ENCODE data around the gene UPP1. TPM values are rescaled to one million over a fixed set of nuclear protein-coding genes. Genes with fewer than 3 reads are reported as not detected.

The UPP1 gene
- total and polyA plus RNA-seq, 2 of the 13 experiments (the other 11 are each of a cell fraction or from before 2014, with no cell fraction given): 5.7 to 9.8 TPM

DNA sequence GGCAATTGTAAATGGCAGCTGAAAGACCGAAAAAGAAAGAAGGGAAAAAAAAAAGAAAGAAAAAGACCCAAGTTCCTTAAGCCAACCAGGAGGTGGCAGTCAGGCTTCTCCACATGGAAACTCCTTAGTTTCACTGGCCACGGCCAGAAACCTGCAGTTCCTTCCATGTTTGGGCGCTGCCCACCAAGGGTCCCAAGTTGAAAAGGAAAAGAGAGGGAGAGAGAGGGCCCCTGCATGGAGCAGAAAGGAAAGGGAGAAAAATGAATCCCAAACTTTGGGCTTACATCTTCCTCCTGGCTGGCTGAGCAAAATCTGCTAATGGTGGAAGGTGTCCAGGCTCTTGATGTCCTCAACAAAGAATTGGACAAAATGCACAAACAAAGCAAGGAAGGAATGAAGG is 50.4 kb downstream of the UPP1 start:
- DNase-seq (ENCODE audit: low spot score): peak; percentile 72
- TF ChIP-seq ZNF251 (CRISPR knock-in tag; IDR thresholded peaks at IDR 0.05) (no peak), ZNF850 (CRISPR knock-in tag; conservative IDR thresholded peaks at IDR 0.05) (0 out of 2 replicates have a peak, but pooled peaks have one; percentile 69), SNAPC2 (CRISPR knock-in tag; IDR thresholded peaks at IDR 0.05) (0 out of 2 replicates have a peak, but pooled peaks have one; percentile 18), ZNF644 (CRISPR knock-in tag; IDR thresholded peaks at IDR 0.05; ENCODE audit: low read depth) (peak; percentile 34; the same call in 1 of the 2 replicates), STAG1 (CRISPR knock-in tag; IDR thresholded peaks at IDR 0.05) (peak; percentile 79), ZNF800 (CRISPR knock-in tag; IDR thresholded peaks at IDR 0.05) (peak; percentile 50; the same call in 1 of the 2 replicates), ZNF362 (CRISPR knock-in tag; IDR thresholded peaks at IDR 0.05; ENCODE audit: borderline replicate concordance) (peak; percentile 91), ZBTB3 (CRISPR knock-in tag; IDR thresholded peaks at IDR 0.05; ENCODE audit: borderline replicate concordance, low read depth) (0 out of 2 replicates have a peak, but pooled peaks have one; percentile 40), ZNF501 (CRISPR knock-in tag; IDR thresholded peaks at IDR 0.05) (peak; percentile 17; the same call in 1 of the 2 replicates), GATAD2A (CRISPR knock-in tag; IDR thresholded peaks at IDR 0.05) (0 out of 2 replicates have a peak, but pooled peaks have one; percentile 14), YY1 (IDR thresholded peaks at IDR 0.05; ENCODE audit: insufficient read depth, insufficient replicate concordance, low read depth, low read length) (peak; percentile 41), ZSCAN12 (CRISPR knock-in tag; IDR thresholded peaks at IDR 0.05) (no peak), ZNF710 (CRISPR knock-in tag; IDR thresholded peaks at IDR 0.05; ENCODE audit: borderline replicate concordance) (peak; percentile 97), NFIC (IDR thresholded peaks at IDR 0.05; ENCODE audit: low read length) (0 out of 2 replicates have a peak, but pooled peaks have one; percentile 27), ZNF543 (CRISPR knock-in tag; IDR thresholded peaks at IDR 0.05) (peak; percentile 52; the same call in 1 of the 2 replicates), EHMT2 (IDR thresholded peaks at IDR 0.05; ENCODE audit: borderline replicate concordance, low read depth, low read length) (no peak), RAD21 (CRISPR knock-in tag; IDR thresholded peaks at IDR 0.05) (peak; percentile 49)
- TF ChIP-seq, protein P1, sequence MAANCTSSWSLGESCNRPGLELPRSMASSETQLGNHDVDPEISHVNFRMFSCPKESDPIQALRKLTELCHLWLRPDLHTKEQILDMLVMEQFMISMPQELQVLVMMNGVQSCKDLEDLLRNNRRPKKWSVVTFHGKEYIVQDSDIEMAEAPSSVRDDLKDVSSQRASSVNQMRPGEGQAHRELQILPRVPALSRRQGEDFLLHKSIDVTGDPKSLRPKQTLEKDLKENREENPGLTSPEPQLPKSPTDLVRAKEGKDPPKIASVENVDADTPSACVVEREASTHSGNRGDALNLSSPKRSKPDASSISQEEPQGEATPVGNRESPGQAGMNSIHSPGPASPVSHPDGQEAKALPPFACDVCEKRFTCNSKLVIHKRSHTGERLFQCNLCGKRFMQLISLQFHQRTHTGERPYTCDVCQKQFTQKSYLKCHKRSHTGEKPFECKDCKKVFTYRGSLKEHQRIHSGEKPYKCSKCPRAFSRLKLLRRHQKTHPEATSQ (CRISPR knock-in tag; IDR thresholded peaks at IDR 0.05; ENCODE audit: borderline replicate concordance): 0 out of 2 replicates have a peak, but pooled peaks have one; percentile 8

More for the DNA sequence above, 50.4 kb downstream of the UPP1 start:
- 0% methylated on average over 3 of the region's 3 CpGs for WGBS (ENCODE audit: low lambda C conversion rate)
- peak overlapping the region; percentile 79 for H3K9ac ChIP-seq (ENCODE audit: insufficient read depth, low read depth, low read length)
- H2AFZ ChIP-seq (ENCODE audit: low read length): peak overlapping the region; percentile 96
- intact Hi-C loops (cut with micrococcal nuclease; ENCODE audit: unreplicated experiment): no loop called here
- BruUV-seq (replicated peaks): TSS peak; percentile 76
- FAIRE-seq (peak; percentile 76), ATAC-seq (peak; percentile 51)
- in situ Hi-C loops (cut with HindIII; ENCODE audit: extremely low pct_ligation_motif_present, low pct_unique_long_range_greater_than_20kb): no loop called here
- H3K27me3 ChIP-seq (ENCODE audit: control insufficient read depth in 1 of 2, insufficient read depth in 2 of 2, low read length in 2 of 2): no peaks in the 10 kb centered on the region
- no peaks in the 10 kb centered on the region for H3K36me3 ChIP-seq (replicated peaks in 1 of 2; ENCODE audit: control insufficient read depth in 1 of 2, insufficient read depth in 2 of 2, low read length in 2 of 2)
- H3K4me2 ChIP-seq (ENCODE audit: low read depth, low read length): peak overlapping the region; percentile 98
- H3K79me2 ChIP-seq (ENCODE audit: insufficient read depth, low read length): no peaks in the 10 kb centered on the region
- H3K4me3 ChIP-seq (replicated peaks in 1 of 3; ENCODE audit: insufficient read depth in 1 of 3, low read depth in 2 of 3, low read length in 3 of 3): peak overlapping the region; percentile 47 to 63 (median 55)
- CTCF ChIA-PET (ENCODE audit: low intra/inter-chr PET ratio, low total read pairs): interaction anchor here (2.8 kb wide), 1 partner anchor 15 kb away, joined by 62 read pairs; no protein-coding TSS in a partner anchor
- no peaks in the 10 kb centered on the region for H4K20me1 ChIP-seq (ENCODE audit: insufficient read depth, low read length)
- H3K9me3 ChIP-seq (ENCODE audit: low read length): peaks cover 10% of the 10 kb centered on the region; the same call in 1 of the 2 replicates
- H3K27ac ChIP-seq (ENCODE audit: extremely low read length, insufficient read depth, low read length): peak overlapping the region; percentile 90
- H3K4me1 ChIP-seq (ENCODE audit: insufficient read depth, low read length): peaks cover 63% of the 10 kb centered on the region
- POLR2A ChIA-PET: interaction anchor here (0.7 to 4.1 kb wide), 7 partner anchors 9 to 161 kb away, joined by 3 to 57 read pairs (median 7); partner anchors contain the start of gene UPP1

All from HepG2 (cell line).